Inflammatory macrophage (primary cell): ENCODE measurements around the gene NDUFV1.
A peak's percentile ranks its signal among the peaks of the same experiment; 100 is the strongest.
"Not testable (repeated sequence)": the region's sequence is repeated elsewhere in the genome, so short reads cannot be mapped to it uniquely, and the experiment has no call there.

Experiments used
- DNase-seq, 2 donors: peaks; one replicate each; pipeline ENCODE4 v3.0.0-alpha.2; 2020 to 2022

Gene NDUFV1

DNA sequence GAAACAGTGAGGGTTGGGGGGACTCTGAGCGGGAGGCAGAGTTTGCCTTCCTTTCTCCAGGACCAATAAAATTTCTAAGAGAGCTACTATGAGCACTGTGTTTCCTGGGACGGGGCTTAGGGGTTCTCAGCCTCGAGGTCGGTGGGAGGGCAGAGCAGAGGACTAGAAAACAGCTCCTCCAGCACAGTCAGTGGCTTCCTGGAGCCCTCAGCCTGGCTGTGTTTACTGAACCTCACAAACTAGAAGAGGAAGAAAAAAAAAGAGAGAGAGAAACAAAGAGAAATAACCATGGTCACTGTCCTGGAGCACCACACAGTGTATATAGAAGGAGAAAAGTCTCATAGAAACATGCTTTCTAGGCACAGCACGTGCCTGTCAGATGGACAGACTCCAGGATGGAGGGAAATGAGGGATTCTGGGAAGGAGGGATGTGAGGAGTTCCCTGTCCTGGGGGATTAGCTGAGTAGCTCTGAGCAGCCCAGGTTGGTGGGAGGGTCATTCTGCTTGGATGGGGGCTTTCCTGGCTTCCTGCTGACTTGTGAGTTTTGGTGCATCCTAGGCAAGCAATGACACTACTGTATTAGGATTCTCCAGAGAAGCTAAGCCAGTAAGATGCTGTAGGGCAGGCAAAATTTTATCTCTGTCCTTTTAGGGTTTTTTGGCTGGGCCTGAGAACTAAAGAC is 20.0 kb upstream of the NDUFV1 start:
- no peak for DNase-seq

DNA sequence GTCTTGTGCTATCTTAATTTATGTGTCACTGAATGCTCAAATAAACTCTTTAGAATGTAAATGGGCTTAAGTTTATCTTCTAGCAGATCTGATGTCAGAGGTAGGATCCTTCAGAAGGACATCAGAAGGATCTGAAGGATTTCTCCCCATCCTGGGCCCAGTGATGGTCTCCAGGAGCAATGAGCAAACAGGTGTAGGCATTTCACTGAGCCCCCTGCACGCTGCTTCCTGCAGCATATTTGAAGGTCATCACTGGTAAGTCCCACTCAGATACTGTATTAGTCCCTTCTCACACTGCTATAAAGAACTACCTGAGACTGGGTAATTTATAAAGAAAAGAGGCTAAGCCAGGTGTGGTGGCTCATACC is 18.6 kb upstream of the NDUFV1 start:
- no peak for DNase-seq

DNA sequence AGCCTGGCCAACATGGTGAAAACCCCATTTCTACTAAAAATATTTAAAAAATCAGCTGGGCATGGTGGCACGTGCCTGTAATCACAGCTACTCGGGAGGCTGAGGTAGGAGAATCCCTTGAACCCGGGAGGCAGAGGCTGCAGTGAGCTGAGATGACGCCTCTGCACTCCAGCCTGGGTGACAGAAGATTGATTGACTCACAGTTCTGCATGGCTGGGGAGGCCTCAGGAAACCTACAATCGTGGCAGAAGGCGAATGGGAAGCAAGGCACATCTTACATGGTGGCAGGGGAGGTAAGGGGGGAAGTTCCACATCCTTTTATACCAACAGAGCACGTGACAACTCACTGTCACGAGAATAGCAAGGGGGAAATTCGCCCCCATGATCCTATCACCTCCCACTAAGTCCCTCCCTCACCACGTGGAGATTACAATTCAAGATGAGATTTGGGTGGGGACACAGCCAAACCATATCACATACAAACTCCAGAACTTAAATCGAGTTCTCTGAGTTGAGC is 17.8 kb upstream of the NDUFV1 start:
- not testable (repeated sequence) for DNase-seq

DNA sequence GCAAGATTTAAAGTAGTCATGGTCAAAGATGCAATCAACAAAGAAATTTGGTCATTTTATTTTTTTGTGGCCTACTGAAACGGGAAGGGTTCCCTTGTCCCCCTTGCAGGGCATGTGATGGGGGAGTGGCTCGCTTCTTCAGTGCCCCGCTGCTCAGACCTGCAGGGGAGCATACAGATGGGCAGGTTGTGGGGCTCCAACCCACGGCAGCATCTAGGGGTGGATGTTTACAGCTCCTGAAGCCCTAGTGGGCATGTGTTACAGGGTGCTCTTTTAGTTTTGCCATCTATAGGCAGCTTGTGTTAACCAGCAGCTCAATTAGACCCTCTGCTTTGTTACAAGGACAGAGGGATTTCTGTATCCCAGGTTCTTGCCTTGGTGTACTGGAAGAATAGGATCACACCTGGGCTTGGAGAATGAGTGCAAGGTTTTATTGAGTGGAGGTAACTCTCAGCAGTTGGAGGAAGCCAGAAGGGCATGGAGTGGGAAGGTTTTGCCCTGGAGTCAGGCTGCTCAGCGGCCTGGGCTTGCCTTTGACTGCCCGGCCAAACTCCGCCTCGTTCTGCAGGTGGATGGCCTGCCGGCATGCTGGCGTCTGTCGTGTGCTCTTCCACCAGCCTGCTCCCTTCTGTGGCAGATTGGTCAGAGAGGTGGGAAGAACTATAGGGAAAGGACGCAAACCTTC is 13.7 kb upstream of the NDUFV1 start:
- DNase-seq = no peak

DNA sequence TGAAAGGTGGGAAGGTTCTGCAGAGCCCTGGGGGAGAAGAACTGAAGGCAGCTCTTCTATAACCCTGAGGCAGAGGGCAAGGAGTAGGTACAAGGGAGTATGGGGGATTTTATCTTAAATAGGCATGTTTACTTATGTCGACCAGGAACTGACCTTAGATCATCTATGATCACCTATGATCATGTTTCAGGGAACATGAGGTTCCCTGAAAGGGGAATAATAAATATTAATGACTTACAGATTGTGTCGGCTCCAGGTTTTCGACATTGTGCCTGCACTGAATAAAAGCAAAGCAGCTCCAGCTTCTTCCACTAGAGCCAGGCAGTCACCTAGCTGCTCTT is 13.2 kb upstream of the NDUFV1 start:
- no peak for DNase-seq

DNA sequence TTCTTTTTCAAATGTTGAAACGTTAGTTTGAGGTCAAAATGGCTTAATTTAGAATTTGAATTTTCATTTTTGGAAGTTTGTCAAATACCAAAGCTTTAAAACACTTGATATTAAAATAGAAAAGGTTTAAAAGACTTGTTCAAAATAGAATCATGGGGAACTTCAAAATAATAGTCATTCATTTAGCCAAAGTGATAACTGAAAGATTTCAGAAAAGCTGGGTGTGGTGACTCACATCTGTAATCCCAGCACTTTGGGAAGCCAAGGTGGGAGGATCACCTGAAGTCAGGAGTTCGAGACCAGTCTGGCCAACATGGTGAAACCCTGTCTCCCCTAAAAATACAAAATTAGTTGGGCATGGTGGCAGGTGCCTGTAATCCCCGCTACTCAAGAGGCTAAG is 12.3 kb upstream of the NDUFV1 start:
- no peak for DNase-seq

DNA sequence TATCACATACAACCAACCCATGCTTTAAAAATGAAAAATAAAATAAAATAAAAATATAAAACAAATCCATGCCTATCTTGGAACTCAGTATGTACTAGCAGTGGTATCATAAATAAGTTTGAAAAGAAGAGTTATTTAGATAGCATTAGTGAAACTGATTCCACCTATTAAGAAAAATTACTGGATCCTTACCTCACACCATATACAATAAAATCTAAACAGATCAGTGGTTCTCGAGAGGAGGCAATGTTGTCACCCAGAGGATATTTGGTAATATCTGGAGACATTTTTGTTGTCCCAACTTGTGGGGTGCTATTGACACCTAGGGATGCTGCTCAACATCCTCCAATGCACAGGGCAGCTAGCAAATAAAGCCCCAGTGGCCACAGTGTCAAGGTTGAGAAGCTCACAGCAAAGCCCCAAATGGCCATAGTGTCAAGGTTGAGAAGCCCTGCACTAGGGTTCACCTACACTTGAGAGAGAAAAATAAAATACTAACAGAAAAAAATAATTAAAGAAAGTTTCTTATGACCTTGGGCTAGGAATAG is 9.9 kb upstream of the NDUFV1 start:
- no peak for DNase-seq

DNA sequence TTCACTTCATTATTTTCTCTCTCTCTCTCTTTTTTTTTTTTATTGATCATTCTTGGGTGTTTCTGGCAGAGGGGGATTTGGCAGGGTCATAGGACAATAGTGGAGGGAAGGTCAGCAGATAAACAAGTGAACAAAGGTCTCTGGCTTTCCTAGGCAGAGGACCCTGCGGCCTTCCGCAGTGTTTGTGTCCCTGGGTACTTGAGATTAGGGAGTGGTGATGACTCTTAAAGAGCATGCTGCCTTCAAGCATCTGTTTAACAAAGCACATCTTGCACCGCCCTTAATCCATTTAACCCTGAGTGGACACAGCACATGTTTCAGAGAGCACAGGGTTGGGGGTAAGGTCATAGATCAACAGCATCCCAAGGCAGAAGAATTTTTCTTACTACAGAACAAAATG is 9.3 kb upstream of the NDUFV1 start:
- not testable (repeated sequence) for DNase-seq

DNA sequence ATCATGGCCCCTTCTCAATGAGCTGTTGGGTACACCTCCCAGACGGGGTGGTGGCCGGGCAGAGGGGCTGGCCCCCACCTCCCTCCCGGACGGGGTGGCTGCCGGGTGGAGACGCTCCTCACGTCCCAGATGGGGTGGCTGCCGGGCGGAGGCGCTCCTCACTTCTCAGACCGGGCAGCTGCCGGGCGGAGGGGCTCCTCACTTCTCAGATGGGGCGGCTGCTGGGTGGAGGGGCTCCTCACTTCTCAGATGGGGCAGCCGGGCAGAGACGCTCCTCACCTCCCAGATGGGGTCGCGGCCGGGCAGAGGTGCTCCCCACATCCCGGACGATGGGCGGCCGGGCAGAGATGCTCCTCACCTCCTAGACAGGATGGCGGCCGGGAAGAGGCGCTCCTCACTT is 8.8 kb upstream of the NDUFV1 start:
- not testable (repeated sequence) for DNase-seq

DNA sequence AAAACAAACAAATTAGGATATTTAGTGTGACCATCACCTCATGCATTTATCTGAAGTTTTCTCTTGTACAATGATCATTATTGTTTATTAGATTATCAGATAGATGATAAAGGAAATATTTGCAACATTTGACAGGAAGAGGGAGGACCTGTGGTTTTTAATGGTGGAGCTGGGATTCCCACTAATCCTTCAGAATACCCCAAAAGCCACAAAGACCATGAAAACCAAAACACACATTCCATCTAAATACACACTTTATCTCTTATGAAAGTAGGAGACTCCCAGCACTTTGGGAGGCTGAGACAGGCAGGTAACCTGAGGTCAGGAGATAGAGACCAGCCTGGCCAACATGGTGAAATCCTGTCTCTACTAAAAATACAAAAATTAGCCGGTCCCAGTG is 7.6 kb upstream of the NDUFV1 start:
- no peak for DNase-seq

DNA sequence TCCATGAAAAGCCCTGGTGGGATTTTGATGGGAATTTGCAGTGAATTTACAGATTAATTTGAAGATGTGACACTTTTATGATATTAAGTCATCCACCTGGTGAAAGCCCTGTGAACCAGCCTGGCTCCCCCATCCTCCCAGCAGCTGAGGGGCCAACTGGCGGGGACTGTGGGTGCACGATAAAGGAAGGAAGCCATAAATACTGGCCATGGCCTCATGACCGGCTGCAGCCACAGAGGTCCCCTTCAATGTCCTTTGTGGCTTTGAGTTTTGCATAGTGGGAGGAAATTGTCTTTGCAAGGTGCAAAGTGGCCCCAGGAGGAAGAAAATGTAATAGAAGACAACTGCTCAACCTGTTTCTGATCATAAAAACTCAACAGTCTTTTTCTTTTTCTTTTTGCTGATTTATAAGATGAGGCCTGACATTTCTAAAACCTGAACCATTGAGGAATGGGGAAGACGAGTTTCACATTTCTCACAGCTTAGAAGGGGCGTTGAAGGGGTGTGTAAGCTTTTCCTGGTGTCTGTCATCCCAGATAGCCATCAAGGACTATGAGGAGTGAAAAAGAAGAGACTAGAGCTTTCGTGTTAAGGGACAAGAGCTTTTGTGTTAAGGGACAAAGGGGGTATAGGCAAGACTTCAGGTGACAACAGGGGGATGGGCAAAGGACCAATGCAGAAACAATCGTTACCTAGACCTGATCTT is 6.3 kb upstream of the NDUFV1 start:
- peak in 1 of 2 donors; percentile 10 for DNase-seq

DNA sequence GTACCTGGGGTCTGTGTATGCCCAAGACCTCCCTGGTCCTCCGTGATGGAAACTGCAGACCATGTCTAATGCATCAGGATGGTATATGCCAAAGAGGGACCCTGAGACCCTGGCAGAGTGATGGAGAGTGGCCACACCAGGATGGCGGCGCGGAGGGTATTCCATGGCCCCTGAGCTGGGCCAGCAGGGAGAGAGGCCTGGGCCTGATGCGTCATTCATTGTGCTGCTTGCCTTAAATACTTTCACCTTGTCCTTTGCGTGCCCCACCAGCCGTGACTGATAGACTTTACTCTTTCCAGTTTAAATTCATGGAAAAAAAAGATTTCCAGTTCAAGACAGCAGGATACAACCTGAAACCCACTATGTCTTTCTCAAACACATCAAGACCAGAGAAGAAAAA is 5.6 kb upstream of the NDUFV1 start:
- DNase-seq = no peak

DNA sequence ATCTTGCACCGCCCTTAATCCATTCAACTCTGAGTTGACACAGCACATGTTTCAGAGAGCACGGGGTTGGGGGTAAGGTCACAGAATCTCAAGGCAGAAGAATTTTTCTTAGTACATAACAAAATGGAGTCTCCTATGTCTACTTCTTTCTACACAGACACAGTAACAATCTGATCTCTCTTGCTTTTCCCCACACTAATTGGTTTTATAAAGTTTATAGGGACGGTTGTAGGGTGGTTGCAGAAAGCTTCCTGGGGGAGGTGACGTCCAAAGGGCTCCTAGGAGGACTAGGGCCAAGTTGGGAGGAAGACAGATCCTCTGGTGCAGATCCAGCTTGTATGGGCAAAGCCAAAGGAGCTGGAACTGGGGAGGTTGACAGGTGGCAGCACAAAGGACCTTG is 2.6 kb upstream of the NDUFV1 start:
- DNase-seq = not testable (repeated sequence)

DNA sequence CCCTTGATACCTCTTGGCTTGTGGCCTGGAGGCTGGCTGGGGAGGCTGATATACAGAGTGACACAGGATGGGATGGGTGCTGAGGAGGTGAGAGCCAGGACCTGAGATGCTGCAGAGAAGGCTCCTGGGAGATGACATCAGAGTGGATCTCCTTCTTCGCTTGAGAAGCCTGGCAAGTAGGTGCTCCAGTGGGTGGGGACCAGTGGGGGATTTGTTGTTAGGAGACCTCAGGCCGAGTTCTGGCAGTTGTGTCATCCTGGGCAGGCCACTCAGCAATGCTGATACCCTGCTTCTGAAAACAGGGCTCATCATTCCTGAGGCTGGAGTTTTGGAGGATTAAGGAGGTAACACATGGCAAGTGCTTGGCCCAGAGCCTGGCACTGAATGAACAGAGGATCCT is 1.9 kb upstream of the NDUFV1 start:
- DNase-seq = no peak

DNA sequence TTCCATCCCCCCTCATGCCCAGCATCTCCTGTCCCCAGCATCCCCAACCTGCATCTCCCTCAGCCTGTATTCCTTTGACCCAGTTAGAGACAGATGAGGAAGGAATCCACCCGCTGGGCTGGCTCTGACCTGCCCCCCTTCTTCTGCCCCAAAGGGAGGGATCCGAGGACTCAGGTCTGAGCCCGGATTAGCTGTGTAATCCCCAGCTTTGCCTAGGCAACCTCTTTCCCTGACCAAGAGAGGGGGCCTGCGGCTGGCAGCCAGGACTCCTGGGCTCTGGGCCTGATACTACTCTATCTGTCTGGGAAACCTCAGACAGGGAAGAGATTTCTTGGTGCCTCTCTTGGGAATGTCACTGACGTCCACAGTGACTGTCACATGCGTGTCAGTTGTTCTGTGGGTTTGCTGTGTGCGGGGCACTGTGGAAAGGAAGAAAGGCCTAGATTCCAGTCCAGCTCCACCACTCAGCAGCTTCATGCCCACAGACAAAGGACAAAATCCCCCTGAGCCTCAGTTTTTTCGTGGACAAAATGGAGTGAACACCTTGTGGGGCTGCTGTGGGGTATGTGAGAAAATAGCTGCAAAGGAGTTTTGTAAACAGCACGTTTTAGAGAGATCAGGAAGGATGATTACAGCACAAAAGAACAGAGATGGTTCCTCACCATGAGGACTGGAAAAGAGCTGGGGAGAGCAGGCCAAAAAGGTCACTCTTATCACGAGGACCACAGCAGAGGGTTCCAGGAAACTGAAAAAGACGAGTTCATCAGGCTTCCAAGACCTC is 1.3 kb upstream of the NDUFV1 start:
- no peak for DNase-seq

DNA sequence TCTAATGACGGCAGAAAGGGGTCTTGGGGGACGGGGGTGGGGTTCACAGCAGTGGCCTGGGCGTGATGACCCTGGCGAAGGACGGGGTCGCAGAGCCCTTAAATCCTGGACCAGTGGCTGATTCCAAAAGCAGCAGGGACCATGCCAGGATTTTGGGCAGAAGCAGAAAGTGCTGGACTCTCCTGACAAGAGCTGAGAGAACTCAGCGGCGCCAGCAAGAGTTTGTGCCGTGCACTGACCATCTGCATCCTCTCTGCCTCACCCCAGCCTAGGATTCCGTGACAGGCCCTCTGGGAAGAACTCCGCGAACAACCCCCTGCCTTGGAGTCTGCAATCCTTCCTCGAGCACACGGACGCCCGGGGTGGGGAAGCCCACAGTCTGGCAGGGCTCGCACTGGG is 644 bp upstream of the NDUFV1 start:
- DNase-seq = no peak

DNA sequence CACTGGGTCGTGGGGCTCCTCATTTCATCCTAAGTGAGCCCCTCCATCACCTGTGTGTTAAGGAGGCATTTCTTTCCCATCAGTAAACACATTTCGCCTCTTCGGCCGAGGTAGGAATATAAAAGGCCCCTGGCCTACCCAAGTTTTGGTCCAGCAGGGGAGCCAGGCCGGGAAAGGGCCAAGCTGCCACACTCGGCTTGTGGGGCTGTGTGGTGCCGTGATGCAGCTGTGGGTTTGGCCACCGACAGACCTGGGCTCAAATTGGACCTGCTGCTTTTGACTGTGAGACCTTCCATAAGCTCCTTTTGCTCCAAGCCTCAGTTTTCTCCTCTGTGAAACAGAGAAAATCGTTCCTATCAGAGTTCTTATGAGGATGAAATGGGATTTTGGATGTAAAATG is 771 bp downstream of the NDUFV1 start:
- DNase-seq = no peak

DNA sequence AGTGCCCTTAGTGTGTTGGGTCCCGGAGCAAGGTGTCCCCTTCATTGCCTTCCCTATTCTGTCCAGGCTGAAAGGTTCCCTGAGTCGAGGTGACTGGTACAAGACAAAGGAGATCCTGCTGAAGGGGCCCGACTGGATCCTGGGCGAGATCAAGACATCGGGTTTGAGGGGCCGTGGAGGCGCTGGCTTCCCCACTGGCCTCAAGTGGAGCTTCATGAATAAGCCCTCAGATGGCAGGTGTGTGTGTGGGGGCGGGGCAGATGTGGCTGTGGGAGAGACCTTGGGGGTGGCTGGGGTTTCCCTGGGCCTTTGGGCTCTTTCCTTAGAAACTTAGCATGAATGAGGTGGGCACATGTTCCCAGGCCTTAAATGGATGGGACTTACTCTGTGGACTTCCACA is 1.8 kb downstream of the NDUFV1 start:
- DNase-seq = no peak

DNA sequence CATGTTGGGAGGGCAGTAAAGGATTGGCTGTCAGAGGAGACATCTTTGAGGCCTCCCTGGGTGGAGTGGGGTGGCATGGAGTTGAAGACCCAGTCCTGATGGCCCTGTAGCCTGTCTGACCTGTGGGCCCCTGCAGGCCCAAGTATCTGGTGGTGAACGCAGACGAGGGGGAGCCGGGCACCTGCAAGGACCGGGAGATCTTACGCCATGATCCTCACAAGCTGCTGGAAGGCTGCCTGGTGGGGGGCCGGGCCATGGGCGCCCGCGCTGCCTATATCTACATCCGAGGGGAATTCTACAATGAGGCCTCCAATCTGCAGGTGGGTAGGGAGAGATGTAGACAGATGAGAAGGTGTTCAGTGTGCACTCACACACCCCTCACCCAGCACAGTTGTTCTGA is 2.6 kb downstream of the NDUFV1 start:
- no peak for DNase-seq

DNA sequence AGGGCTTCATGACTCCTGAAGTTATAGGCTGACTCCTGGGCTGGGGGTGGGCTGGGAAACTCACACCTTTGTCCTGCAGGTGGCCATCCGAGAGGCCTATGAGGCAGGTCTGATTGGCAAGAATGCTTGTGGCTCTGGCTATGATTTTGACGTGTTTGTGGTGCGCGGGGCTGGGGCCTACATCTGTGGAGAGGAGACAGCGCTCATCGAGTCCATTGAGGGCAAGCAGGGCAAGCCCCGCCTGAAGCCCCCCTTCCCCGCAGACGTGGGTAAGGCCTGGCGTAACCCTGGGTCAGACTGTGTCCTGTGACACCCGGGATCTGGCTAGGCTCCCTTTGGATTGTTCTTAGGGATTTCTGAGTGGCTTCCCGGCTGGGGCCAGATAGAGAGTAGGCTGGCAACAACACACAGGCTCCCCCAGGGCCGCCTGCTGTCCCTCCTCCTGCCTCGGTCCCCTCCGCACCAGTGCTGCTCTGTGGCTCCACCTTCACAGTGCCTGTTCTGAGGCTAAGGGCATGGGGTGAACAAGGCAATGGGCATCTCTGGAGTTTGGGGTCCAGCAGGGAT is 3.6 kb downstream of the NDUFV1 start:
- no peak for DNase-seq

DNA sequence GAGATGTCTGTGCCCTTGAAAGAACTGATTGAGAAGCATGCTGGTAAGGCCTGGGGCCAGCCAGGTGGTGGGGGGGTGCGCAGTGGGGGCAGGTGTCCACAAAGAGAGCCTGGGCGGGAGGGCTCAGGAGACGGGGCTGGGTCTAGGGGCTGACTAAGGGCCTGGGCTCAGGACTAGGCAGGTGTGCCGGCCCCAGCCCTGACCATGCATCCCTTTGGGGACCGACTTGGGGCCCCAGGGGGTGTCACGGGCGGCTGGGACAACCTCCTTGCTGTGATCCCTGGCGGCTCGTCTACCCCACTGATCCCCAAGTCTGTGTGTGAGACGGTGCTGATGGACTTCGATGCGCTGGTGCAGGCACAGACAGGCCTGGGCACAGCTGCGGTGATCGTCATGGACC is 4.4 kb downstream of the NDUFV1 start:
- DNase-seq = no peak
